Loucy (cell line): ENCODE data around the gene PEAK1.

Experiments used
- H2AFZ ChIP-seq: fragments of 200-600 bp; sonication (generic); 2 replicates; pipeline ENCODE4 v1.6.0; 2016; ENCODE audit warnings: antibody characterized with exemption, mild to moderate bottlenecking, low read length, moderate library complexity
- H3F3A ChIP-seq: fragments of 200-600 bp; 2 replicates; pipeline ENCODE4 v1.6.0; 2016; ENCODE audit warnings: antibody characterized with exemption, low read depth, mild to moderate bottlenecking
- H3K27me3 ChIP-seq: fragments of 200-600 bp; sonication (generic); 2 replicates; pipeline ENCODE4 v1.6.1; 2014; ENCODE audit warnings: low read length, mild to moderate bottlenecking; ENCODE audit not compliant: insufficient read depth, poor library complexity, severe bottlenecking
- H3K36me3 ChIP-seq: fragments of 200-600 bp; sonication (generic); 2 replicates; pipeline ENCODE4 v1.6.1; 2016; ENCODE audit warnings: low read length; ENCODE audit not compliant: insufficient read depth
- H3K4me1 ChIP-seq: fragments of 200-600 bp; sonication (generic); 2 replicates; pipeline ENCODE4 v1.5.1; 2014; ENCODE audit warnings: low read length, mild to moderate bottlenecking; ENCODE audit not compliant: insufficient read depth, poor library complexity, severe bottlenecking
- H3K4me2 ChIP-seq: fragments of 200-600 bp; sonication (generic); 2 replicates; pipeline ENCODE4 v1.6.0; 2014; ENCODE audit warnings: antibody characterized with exemption, low read length, low read depth, mild to moderate bottlenecking; ENCODE audit not compliant: poor library complexity, severe bottlenecking
- H3K4me3 ChIP-seq: fragments of 200-600 bp; sonication (generic); 2 replicates; pipeline ENCODE4 v1.5.1; 2014; ENCODE audit warnings: low read length, mild to moderate bottlenecking, mixed read lengths; ENCODE audit not compliant: poor library complexity, severe bottlenecking
- H3K79me2 ChIP-seq: fragments of 200-600 bp; sonication (generic); 2 replicates; pipeline ENCODE4 v1.6.1; 2014; ENCODE audit warnings: low read length; ENCODE audit not compliant: insufficient read depth
- H3K9ac ChIP-seq: fragments of 200-600 bp; sonication (generic); 2 replicates; pipeline ENCODE4 v1.6.0; 2014; ENCODE audit warnings: mild to moderate bottlenecking, low read depth, low read length, moderate library complexity; ENCODE audit not compliant: poor library complexity, severe bottlenecking
- H3K9me2 ChIP-seq: fragments of 200-600 bp; sonication (generic); replicated peaks from 2 replicates; pipeline ENCODE4 v1.6.1; 2016; ENCODE audit warnings: low read depth, low read length, mixed read lengths
- H3K9me3 ChIP-seq: fragments of 200-600 bp; sonication (generic); 2 replicates; pipeline ENCODE4 v1.6.1; 2014; ENCODE audit warnings: mild to moderate bottlenecking, antibody characterized with exemption, low read length, low read depth; ENCODE audit not compliant: insufficient read depth
- H4K20me1 ChIP-seq: fragments of 200-600 bp; sonication (generic); 2 replicates; pipeline ENCODE4 v1.6.0; 2014; ENCODE audit warnings: antibody characterized with exemption, low read length, mild to moderate bottlenecking; ENCODE audit not compliant: insufficient read depth, poor library complexity, severe bottlenecking
- EZH2phosphoT487 ChIP-seq: fragments of 200-600 bp; IDR thresholded peaks from 2 replicates; pipeline ENCODE4 v1.6.1; 2018; ENCODE audit warnings: antibody characterized with exemption, mild to moderate bottlenecking, moderate library complexity, borderline replicate concordance
- TF ChIP-seq, protein P1 (sequence below): fragments of 200-600 bp; sonication (generic); conservative IDR thresholded peaks from 2 replicates; pipeline ENCODE4 v1.5.1; 2014; ENCODE audit warnings: mild to moderate bottlenecking, antibody characterized with exemption, low read length

Gene PEAK1

DNA sequence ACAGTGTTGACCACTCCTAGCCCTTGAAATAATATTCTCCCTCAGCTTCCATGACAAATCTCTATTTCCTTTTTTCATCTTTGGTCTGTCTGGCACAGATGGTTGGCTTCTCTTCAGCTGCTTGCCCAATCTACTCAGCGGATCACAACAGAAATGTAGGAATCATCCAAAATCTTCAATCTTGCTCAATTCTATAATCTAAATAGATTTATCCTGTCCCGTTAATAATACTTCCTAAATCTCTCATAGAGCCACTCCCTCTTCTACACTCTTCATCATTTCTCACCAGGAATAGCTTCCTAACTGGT is 3.8 kb downstream of the PEAK1 start:
- Histone ChIP-seq H3K4me3 (peak overlapping the region; percentile 20), H3K9ac (no peak overlapping the region), H3K79me2 (peaks cover 71% of the 10 kb centered on the region), H2AFZ (no peak overlapping the region), H4K20me1 (peaks cover 22% of the 10 kb centered on the region), H3K4me1 (peaks cover 56% of the 10 kb centered on the region), H3K9me2 (no peaks in the 10 kb centered on the region), H3K4me2 (peak overlapping the region; percentile 43), H3F3A (no peaks in the 10 kb centered on the region), H3K9me3 (no peaks in the 10 kb centered on the region), H3K36me3 (no peaks in the 10 kb centered on the region), H3K27me3 (no peaks in the 10 kb centered on the region)
- no peak for TF ChIP-seq EZH2phosphoT487
- TF ChIP-seq, protein P1, sequence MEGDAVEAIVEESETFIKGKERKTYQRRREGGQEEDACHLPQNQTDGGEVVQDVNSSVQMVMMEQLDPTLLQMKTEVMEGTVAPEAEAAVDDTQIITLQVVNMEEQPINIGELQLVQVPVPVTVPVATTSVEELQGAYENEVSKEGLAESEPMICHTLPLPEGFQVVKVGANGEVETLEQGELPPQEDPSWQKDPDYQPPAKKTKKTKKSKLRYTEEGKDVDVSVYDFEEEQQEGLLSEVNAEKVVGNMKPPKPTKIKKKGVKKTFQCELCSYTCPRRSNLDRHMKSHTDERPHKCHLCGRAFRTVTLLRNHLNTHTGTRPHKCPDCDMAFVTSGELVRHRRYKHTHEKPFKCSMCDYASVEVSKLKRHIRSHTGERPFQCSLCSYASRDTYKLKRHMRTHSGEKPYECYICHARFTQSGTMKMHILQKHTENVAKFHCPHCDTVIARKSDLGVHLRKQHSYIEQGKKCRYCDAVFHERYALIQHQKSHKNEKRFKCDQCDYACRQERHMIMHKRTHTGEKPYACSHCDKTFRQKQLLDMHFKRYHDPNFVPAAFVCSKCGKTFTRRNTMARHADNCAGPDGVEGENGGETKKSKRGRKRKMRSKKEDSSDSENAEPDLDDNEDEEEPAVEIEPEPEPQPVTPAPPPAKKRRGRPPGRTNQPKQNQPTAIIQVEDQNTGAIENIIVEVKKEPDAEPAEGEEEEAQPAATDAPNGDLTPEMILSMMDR = no peak

DNA sequence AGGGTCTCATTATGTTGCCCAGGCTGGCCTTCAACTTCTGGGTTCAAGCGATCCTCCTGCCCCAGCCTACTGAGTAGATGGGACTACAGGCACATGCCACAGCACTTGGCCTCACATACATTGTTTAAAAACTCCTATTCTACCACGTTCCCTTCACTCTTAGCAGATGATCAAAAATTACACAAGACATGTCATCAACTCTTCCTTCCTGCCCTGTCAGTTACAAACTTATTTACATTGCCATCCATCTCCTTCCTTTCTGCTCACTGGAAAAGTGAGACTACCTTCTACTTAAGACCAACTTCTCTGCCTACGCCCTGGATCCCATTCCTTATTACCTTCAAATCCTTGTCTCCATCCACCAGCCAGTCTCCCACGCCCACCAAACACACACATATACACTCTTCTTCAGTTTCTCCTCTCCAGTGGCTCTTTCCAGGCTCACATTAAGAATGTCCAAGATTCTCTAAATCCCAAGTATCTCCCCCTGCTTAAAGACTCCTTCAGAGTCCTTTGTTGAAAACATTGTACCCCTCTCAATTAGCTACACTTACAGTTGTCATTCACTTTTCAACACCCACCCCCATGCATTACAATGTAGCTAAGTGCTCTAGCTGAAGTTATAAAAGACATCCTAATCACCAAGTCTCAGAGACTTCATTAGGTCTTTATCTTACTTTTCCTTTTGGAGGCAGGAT is 4.3 kb downstream of the PEAK1 start:
- no peak overlapping the region for H3K9ac ChIP-seq
- no peaks in the 10 kb centered on the region for H3K27me3 ChIP-seq
- H3K4me3 ChIP-seq = peak overlapping the region; percentile 20
- peaks cover 57% of the 10 kb centered on the region for H3K4me1 ChIP-seq
- no peak overlapping the region for H2AFZ ChIP-seq
- H3F3A ChIP-seq = no peaks in the 10 kb centered on the region
- no peaks in the 10 kb centered on the region for H3K36me3 ChIP-seq
- no peaks in the 10 kb centered on the region for H3K9me3 ChIP-seq
- TF ChIP-seq EZH2phosphoT487 = no peak
- TF ChIP-seq, protein P1 = no peak
- H3K9me2 ChIP-seq = no peaks in the 10 kb centered on the region
- H3K4me2 ChIP-seq = peak overlapping the region; percentile 43
- H3K79me2 ChIP-seq = peaks cover 74% of the 10 kb centered on the region
- H4K20me1 ChIP-seq = peaks cover 22% of the 10 kb centered on the region

DNA sequence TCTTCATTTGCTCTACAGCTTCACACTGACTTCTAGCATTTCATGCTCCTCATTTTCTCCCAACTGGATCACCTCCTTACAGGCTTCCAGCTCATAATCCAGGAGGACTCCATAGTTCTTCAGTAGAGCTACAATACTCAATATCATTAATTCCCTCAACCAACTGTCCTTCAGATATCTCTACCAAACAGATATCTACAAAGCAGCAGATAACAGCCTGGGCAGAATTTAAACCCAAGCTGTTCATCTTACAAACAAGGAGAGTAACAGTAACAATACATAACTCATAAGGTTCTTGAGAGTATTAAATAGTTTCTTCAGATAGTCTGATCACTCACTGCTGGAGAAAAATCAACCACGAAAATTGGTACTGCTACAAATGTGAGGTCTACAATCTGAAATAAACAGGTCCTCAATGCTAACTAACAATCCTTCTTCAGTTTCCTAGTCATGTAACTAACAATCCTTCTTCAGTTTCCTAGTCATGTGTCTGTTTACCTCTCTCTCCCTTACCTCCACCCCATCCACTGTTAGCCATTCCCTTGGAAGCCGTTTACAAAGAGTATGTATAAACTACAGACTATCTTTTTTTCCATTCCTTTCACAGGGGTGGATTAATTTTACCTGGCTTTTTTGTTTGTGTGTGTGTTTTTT is 5.0 kb downstream of the PEAK1 start:
- Histone ChIP-seq H4K20me1 (peaks cover 22% of the 10 kb centered on the region), H3K9me2 (no peaks in the 10 kb centered on the region), H3K36me3 (no peaks in the 10 kb centered on the region), H3K4me1 (peaks cover 63% of the 10 kb centered on the region), H3K27me3 (no peaks in the 10 kb centered on the region), H3K9ac (no peak overlapping the region), H2AFZ (no peak overlapping the region), H3K4me3 (peak overlapping the region; percentile 20), H3K4me2 (peak overlapping the region; percentile 43), H3F3A (no peaks in the 10 kb centered on the region), H3K79me2 (peaks cover 81% of the 10 kb centered on the region), H3K9me3 (no peaks in the 10 kb centered on the region)
- TF ChIP-seq, protein P1 = no peak
- TF ChIP-seq EZH2phosphoT487 = no peak
